ENCODE data around the gene MTARC2.

GRCh38 chr1:220726634-220727033, 21.5 kb upstream of the MTARC2 start:
- TF ChIP-seq TARDBP (IDR thresholded peaks at IDR 0.05; ENCODE audit: borderline replicate concordance) (no peak), CTCF (IDR thresholded peaks at IDR 0.05 in 2 of 3, conservative IDR thresholded peaks at IDR 0.05 in 1 of 3; ENCODE audit: control insufficient read depth in 2 of 3, extremely low read depth in 1 of 3, insufficient read depth in 1 of 3, low read depth in 3 of 3, low read length in 3 of 3) (peak; percentile 14 to 49 (median 37); a peak in 4 of 6 replicates), IKZF2 (IDR thresholded peaks at IDR 0.05) (no peak), POLR2A (IDR thresholded peaks at IDR 0.05; ENCODE audit: low read depth, low read length) (no peak), MXI1 (IDR thresholded peaks at IDR 0.05; ENCODE audit: low read depth, low read length) (no peak), ATF2 (IDR thresholded peaks at IDR 0.05; ENCODE audit: low read length) (no peak), NR2C2 (IDR thresholded peaks at IDR 0.05; ENCODE audit: borderline replicate concordance, control insufficient read depth, insufficient read length, low read depth) (no peak), NFIC (IDR thresholded peaks at IDR 0.05; ENCODE audit: low read depth, low read length) (no peak), BCLAF1 (IDR thresholded peaks at IDR 0.05) (no peak), BRCA1 (IDR thresholded peaks at IDR 0.05; ENCODE audit: low read depth, low read length) (no peak), RAD21 (IDR thresholded peaks at IDR 0.05; ENCODE audit: insufficient read depth, low read depth, low read length) (no peak), EP300 (IDR thresholded peaks at IDR 0.05; ENCODE audit: borderline replicate concordance in 1 of 2, control insufficient read depth in 1 of 2, low read depth in 2 of 2, low read length in 2 of 2) (no peak)

Data from GM12878 (cell line).